ENCODE measurements around the gene BTBD19. TPM values are rescaled to one million over a fixed set of nuclear protein-coding genes. Genes with fewer than 3 reads are reported as not detected.

BTBD19 gene
- total RNA-seq, 1 experiment from 2014 or later: 11.6 TPM

DNA sequence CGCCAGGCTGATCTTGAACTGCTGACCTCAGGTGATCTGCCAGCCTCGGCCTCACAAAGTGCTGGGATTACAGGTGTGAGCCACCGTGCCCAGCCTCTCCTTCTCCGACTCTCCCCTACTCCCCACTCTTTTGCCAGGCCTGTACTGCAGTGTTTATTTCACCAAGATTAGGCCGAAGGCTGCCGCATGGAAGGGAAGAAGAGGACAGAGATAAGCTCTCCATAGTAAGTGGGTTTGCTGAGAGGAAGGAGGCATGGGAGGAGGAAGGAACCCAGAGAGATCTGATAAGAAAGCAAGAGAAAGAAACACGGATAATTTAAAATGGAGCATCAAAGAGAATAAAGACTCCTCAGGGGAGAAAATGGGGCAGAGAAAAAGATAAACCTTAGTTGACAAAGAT lies 26.0 kb downstream of the BTBD19 start:
- DNase-seq (ENCODE audit: low read depth, low spot score) (no peak), ATAC-seq (no peak)
- BruUV-seq (replicated peaks): no TSS peak
- no peaks in the 10 kb centered on the region for H3K36me3 ChIP-seq (ENCODE audit: control insufficient read depth in 1 of 2, insufficient read depth in 2 of 2, low read length in 2 of 2)
- no peaks in the 10 kb centered on the region for H3K27me3 ChIP-seq (ENCODE audit: insufficient read depth, low read length)
- no peaks in the 10 kb centered on the region for H3K79me2 ChIP-seq (ENCODE audit: insufficient read depth, low read length)
- POLR2A ChIA-PET: no interaction called here
- H3K4me1 ChIP-seq (ENCODE audit: control insufficient read depth in 1 of 2, insufficient read depth in 2 of 2, low read length in 2 of 2): peaks cover 0 to 10% of the 10 kb centered on the region in 2 experiments; a peak in 1 of 4 replicates
- intact Hi-C loops (cut with micrococcal nuclease): loop anchor here (2.0 kb wide), 1 partner anchor 466 kb away; no protein-coding TSS in a partner anchor
- RAD21 ChIA-PET (ENCODE audit: low non-redundant PET in 1 of 2, low total read pairs in 2 of 2, uncharacterized antibody in 2 of 2, unreplicated experiment in 2 of 2): no interaction called here
- CTCF ChIA-PET: interaction anchor here (1.6 kb wide), 1 partner anchor 180 kb away, joined by 3 read pairs; no protein-coding TSS in a partner anchor
- H3K9me3 ChIP-seq (ENCODE audit: control insufficient read depth in 1 of 2, insufficient read depth in 1 of 2, low read depth in 1 of 2, low read length in 2 of 2): no peaks in the 10 kb centered on the region
- H4K20me1 ChIP-seq (ENCODE audit: insufficient read depth): no peaks in the 10 kb centered on the region
- no peak overlapping the region for H3K9ac ChIP-seq (ENCODE audit: low read length)
- TF ChIP-seq POLR2A (IDR thresholded peaks at IDR 0.05; ENCODE audit: borderline replicate concordance, extremely low read depth, insufficient read depth, insufficient read length): no peak
- TF ChIP-seq, protein P1, sequence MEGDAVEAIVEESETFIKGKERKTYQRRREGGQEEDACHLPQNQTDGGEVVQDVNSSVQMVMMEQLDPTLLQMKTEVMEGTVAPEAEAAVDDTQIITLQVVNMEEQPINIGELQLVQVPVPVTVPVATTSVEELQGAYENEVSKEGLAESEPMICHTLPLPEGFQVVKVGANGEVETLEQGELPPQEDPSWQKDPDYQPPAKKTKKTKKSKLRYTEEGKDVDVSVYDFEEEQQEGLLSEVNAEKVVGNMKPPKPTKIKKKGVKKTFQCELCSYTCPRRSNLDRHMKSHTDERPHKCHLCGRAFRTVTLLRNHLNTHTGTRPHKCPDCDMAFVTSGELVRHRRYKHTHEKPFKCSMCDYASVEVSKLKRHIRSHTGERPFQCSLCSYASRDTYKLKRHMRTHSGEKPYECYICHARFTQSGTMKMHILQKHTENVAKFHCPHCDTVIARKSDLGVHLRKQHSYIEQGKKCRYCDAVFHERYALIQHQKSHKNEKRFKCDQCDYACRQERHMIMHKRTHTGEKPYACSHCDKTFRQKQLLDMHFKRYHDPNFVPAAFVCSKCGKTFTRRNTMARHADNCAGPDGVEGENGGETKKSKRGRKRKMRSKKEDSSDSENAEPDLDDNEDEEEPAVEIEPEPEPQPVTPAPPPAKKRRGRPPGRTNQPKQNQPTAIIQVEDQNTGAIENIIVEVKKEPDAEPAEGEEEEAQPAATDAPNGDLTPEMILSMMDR (IDR thresholded peaks at IDR 0.05 in 2 of 3, conservative IDR thresholded peaks at IDR 0.05 in 1 of 3; ENCODE audit: borderline replicate concordance in 1 of 3, insufficient read depth in 1 of 3, low read depth in 2 of 3, low read length in 2 of 3): no peak
- no peak for TF ChIP-seq ELF1 (IDR thresholded peaks at IDR 0.05; ENCODE audit: borderline replicate concordance, low read depth)
- no peak for TF ChIP-seq JUND (IDR thresholded peaks at IDR 0.05)
- TF ChIP-seq, protein P2, sequence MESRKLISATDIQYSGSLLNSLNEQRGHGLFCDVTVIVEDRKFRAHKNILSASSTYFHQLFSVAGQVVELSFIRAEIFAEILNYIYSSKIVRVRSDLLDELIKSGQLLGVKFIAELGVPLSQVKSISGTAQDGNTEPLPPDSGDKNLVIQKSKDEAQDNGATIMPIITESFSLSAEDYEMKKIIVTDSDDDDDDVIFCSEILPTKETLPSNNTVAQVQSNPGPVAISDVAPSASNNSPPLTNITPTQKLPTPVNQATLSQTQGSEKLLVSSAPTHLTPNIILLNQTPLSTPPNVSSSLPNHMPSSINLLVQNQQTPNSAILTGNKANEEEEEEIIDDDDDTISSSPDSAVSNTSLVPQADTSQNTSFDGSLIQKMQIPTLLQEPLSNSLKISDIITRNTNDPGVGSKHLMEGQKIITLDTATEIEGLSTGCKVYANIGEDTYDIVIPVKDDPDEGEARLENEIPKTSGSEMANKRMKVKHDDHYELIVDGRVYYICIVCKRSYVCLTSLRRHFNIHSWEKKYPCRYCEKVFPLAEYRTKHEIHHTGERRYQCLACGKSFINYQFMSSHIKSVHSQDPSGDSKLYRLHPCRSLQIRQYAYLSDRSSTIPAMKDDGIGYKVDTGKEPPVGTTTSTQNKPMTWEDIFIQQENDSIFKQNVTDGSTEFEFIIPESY (IDR thresholded peaks at IDR 0.05; ENCODE audit: extremely low read depth, insufficient replicate concordance, low read length): no peak
- TF ChIP-seq FOSL1 (IDR thresholded peaks at IDR 0.05; ENCODE audit: low read depth): no peak
- TF ChIP-seq CEBPB (IDR thresholded peaks at IDR 0.05; ENCODE audit: low read depth): no peak
- TF ChIP-seq YY1 (IDR thresholded peaks at IDR 0.05; ENCODE audit: extremely low read depth, insufficient replicate concordance, low read depth, low read length): no peak
- TF ChIP-seq EZH2phosphoT487 (IDR thresholded peaks at IDR 0.05; ENCODE audit: borderline replicate concordance): no peak
- TF ChIP-seq, protein P3, sequence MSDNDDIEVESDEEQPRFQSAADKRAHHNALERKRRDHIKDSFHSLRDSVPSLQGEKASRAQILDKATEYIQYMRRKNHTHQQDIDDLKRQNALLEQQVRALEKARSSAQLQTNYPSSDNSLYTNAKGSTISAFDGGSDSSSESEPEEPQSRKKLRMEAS (IDR thresholded peaks at IDR 0.05): no peak
- TF ChIP-seq CBX3 (IDR thresholded peaks at IDR 0.05; ENCODE audit: low read depth): no peak
- TF ChIP-seq, protein P4, sequence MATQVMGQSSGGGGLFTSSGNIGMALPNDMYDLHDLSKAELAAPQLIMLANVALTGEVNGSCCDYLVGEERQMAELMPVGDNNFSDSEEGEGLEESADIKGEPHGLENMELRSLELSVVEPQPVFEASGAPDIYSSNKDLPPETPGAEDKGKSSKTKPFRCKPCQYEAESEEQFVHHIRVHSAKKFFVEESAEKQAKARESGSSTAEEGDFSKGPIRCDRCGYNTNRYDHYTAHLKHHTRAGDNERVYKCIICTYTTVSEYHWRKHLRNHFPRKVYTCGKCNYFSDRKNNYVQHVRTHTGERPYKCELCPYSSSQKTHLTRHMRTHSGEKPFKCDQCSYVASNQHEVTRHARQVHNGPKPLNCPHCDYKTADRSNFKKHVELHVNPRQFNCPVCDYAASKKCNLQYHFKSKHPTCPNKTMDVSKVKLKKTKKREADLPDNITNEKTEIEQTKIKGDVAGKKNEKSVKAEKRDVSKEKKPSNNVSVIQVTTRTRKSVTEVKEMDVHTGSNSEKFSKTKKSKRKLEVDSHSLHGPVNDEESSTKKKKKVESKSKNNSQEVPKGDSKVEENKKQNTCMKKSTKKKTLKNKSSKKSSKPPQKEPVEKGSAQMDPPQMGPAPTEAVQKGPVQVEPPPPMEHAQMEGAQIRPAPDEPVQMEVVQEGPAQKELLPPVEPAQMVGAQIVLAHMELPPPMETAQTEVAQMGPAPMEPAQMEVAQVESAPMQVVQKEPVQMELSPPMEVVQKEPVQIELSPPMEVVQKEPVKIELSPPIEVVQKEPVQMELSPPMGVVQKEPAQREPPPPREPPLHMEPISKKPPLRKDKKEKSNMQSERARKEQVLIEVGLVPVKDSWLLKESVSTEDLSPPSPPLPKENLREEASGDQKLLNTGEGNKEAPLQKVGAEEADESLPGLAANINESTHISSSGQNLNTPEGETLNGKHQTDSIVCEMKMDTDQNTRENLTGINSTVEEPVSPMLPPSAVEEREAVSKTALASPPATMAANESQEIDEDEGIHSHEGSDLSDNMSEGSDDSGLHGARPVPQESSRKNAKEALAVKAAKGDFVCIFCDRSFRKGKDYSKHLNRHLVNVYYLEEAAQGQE (IDR thresholded peaks at IDR 0.05; ENCODE audit: low read depth): no peak
- TF ChIP-seq SIN3A (IDR thresholded peaks at IDR 0.05; ENCODE audit: low read depth): no peak
- TF ChIP-seq ZNF274 (IDR thresholded peaks at IDR 0.05; ENCODE audit: low read depth, low read length): no peak
- TF ChIP-seq POLR2AphosphoS5 (IDR thresholded peaks at IDR 0.05; ENCODE audit: low read depth, low read length): no peak
- no peak for TF ChIP-seq SRF (IDR thresholded peaks at IDR 0.05; ENCODE audit: low read depth)
- TF ChIP-seq RAD21 (IDR thresholded peaks at IDR 0.05; ENCODE audit: low read depth): no peak
- TF ChIP-seq SP1 (IDR thresholded peaks at IDR 0.05; ENCODE audit: low read depth): no peak
- H3K4me2 ChIP-seq (ENCODE audit: low read length): no peak overlapping the region
- no peak overlapping the region for H2AFZ ChIP-seq (ENCODE audit: low read depth, low read length, poor library complexity, severe bottlenecking)
- H3K9me2 ChIP-seq (ENCODE audit: insufficient read depth): no peaks in the 10 kb centered on the region
- no peak overlapping the region for H3K27ac ChIP-seq (ENCODE audit: low read depth, low read length)
- H3K4me3 ChIP-seq (replicated peaks in 1 of 2; ENCODE audit: low read depth in 1 of 2, low read length in 2 of 2): no peak overlapping the region

All from HCT116 (cell line).